ENCODE data around the gene KCNK1. TPM values are rescaled to one million over a fixed set of nuclear protein-coding genes. Genes with fewer than 3 reads are reported as not detected.

Gene KCNK1
- total RNA-seq, 1 donor from 2014 or later, result not detected

DNA sequence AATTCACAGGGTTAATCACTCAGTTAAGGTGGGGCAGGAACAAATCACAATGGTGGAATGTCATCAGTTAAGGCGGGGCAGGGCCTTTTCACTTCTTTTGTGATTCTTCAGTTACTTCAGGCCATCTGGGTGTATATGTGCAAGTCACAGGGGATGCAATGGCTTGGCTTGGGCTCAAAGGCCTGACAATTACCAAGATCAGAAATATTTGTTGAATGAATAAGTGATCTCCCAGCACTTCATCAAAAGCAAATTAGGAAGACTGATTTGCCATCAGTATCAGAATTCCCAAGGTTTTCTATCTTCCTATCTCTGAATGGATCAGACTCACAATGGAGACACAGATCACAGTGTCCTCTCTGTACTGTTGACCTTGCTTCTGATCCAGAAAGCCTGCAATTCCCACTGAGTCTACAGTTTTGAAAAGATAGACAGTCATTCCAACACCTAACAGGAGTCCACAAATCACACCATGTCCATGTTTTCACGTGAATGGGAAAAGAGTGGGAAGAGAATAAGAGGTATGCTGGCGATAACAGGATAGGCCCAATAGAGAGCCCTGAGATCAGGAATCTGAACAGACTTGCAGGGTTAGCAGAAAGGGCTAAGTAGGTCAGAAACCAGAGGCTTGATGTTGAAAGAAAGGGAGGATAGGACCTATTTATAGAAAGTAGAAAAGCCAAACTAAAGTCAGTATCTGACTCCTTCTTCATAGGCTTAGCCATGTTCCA is 75.3 kb downstream of the KCNK1 start:
- TF ChIP-seq, protein P1, sequence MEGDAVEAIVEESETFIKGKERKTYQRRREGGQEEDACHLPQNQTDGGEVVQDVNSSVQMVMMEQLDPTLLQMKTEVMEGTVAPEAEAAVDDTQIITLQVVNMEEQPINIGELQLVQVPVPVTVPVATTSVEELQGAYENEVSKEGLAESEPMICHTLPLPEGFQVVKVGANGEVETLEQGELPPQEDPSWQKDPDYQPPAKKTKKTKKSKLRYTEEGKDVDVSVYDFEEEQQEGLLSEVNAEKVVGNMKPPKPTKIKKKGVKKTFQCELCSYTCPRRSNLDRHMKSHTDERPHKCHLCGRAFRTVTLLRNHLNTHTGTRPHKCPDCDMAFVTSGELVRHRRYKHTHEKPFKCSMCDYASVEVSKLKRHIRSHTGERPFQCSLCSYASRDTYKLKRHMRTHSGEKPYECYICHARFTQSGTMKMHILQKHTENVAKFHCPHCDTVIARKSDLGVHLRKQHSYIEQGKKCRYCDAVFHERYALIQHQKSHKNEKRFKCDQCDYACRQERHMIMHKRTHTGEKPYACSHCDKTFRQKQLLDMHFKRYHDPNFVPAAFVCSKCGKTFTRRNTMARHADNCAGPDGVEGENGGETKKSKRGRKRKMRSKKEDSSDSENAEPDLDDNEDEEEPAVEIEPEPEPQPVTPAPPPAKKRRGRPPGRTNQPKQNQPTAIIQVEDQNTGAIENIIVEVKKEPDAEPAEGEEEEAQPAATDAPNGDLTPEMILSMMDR (IDR thresholded peaks at IDR 0.05; ENCODE audit: partially characterized antibody, unreplicated experiment), result no peak
- H3K9me3 Mint-ChIP-seq (ENCODE audit: unreplicated experiment), result no peaks in the 10 kb centered on the region
- no peaks in the 10 kb centered on the region for H3K27me3 Mint-ChIP-seq (ENCODE audit: unreplicated experiment)
- no peaks in the 10 kb centered on the region for H3K36me3 Mint-ChIP-seq (ENCODE audit: unreplicated experiment)
- DNase-seq, result no peak
- no peak overlapping the region for H3K27ac Mint-ChIP-seq (ENCODE audit: unreplicated experiment)
- no peak overlapping the region for H3K4me3 Mint-ChIP-seq (ENCODE audit: unreplicated experiment)
- peaks cover 3% of the 10 kb centered on the region for H3K4me1 Mint-ChIP-seq (ENCODE audit: low read depth, unreplicated experiment)

- Mint-ChIP-seq H3K4me3 (ENCODE audit: unreplicated experiment) (no peak overlapping the region), H3K4me1 (ENCODE audit: low read depth, unreplicated experiment) (peaks cover 2% of the 10 kb centered on the region), H3K27ac (ENCODE audit: unreplicated experiment) (no peak overlapping the region), H3K36me3 (ENCODE audit: unreplicated experiment) (no peaks in the 10 kb centered on the region), H3K9me3 (ENCODE audit: unreplicated experiment) (no peaks in the 10 kb centered on the region), H3K27me3 (ENCODE audit: unreplicated experiment) (no peaks in the 10 kb centered on the region)
- DNase-seq, result no peak
- TF ChIP-seq, protein P1 (IDR thresholded peaks at IDR 0.05; ENCODE audit: partially characterized antibody, unreplicated experiment), result no peak
These were observed 75.9 kb downstream of the KCNK1 start for GRCh38 chr1:233689748-233690254.

DNA sequence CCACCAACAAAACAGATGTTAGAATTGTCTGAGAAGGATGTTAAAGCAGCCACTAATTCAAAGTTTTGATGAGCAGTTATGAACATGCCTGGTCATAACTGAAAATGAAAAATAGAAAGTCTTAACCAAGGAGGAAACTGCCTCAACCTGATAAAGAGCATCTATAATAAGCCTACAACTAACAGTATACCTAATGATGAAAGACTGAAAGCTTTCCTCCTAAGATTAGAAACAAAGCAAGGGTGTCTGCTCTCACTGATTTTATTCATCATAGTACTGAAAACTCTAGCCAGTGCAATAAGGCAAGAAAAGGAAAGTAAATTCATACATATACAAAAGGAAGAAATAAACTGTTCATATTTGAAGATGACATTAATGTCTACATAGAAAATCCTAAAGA is 82.0 kb downstream of the KCNK1 start:
- TF ChIP-seq, protein P1 (IDR thresholded peaks at IDR 0.05; ENCODE audit: partially characterized antibody, unreplicated experiment), result no peak
- no peak overlapping the region for H3K27ac Mint-ChIP-seq (ENCODE audit: unreplicated experiment)
- DNase-seq, result no peak
- no peaks in the 10 kb centered on the region for H3K9me3 Mint-ChIP-seq (ENCODE audit: unreplicated experiment)
- no peaks in the 10 kb centered on the region for H3K36me3 Mint-ChIP-seq (ENCODE audit: unreplicated experiment)
- H3K4me3 Mint-ChIP-seq (ENCODE audit: unreplicated experiment), result no peak overlapping the region
- no peaks in the 10 kb centered on the region for H3K4me1 Mint-ChIP-seq (ENCODE audit: low read depth, unreplicated experiment)
- H3K27me3 Mint-ChIP-seq (ENCODE audit: unreplicated experiment), result no peaks in the 10 kb centered on the region

- Mint-ChIP-seq H3K27me3 (ENCODE audit: unreplicated experiment) (no peaks in the 10 kb centered on the region), H3K4me1 (ENCODE audit: low read depth, unreplicated experiment) (no peaks in the 10 kb centered on the region), H3K27ac (ENCODE audit: unreplicated experiment) (no peak overlapping the region), H3K4me3 (ENCODE audit: unreplicated experiment) (no peak overlapping the region), H3K9me3 (ENCODE audit: unreplicated experiment) (no peaks in the 10 kb centered on the region), H3K36me3 (ENCODE audit: unreplicated experiment) (no peaks in the 10 kb centered on the region)
- TF ChIP-seq, protein P1 (IDR thresholded peaks at IDR 0.05; ENCODE audit: partially characterized antibody, unreplicated experiment), result no peak
- no peak for DNase-seq
These were observed 86.4 kb downstream of the KCNK1 start for GRCh38 chr1:233700338-233700737.

GRCh38 chr1:233704170-233704897 is 90.4 kb downstream of the KCNK1 start:
- no peak for DNase-seq
- no peak overlapping the region for H3K4me3 Mint-ChIP-seq (ENCODE audit: unreplicated experiment)
- no peaks in the 10 kb centered on the region for H3K27me3 Mint-ChIP-seq (ENCODE audit: unreplicated experiment)
- H3K4me1 Mint-ChIP-seq (ENCODE audit: low read depth, unreplicated experiment), result no peaks in the 10 kb centered on the region
- no peak overlapping the region for H3K27ac Mint-ChIP-seq (ENCODE audit: unreplicated experiment)
- no peaks in the 10 kb centered on the region for H3K36me3 Mint-ChIP-seq (ENCODE audit: unreplicated experiment)
- TF ChIP-seq, protein P1 (IDR thresholded peaks at IDR 0.05; ENCODE audit: partially characterized antibody, unreplicated experiment), result no peak
- H3K9me3 Mint-ChIP-seq (ENCODE audit: unreplicated experiment), result no peaks in the 10 kb centered on the region

All from glutamatergic neuron (in vitro differentiated cells).